ENCODE results near the gene TMEM44.

TMEM44 gene

GRCh38 chr3:194671511-194671899 is 38.3 kb upstream of the TMEM44 start:
- Mint-ChIP-seq H3K27ac (peak overlapping the region; percentile 100), H3K4me1 (peaks cover 10% of the 10 kb centered on the region), H3K27me3 (ENCODE audit: low read depth) (peaks cover 20% of the 10 kb centered on the region), H3K9me3 (no peaks in the 10 kb centered on the region), H3K4me3 (peak overlapping the region; percentile 97), H3K36me3 (ENCODE audit: low read depth) (peaks cover 14% of the 10 kb centered on the region)
- peak; percentile 62 to 80 (median 64) for TF ChIP-seq CTCF (IDR thresholded peaks at IDR 0.05; ENCODE audit: unreplicated experiment in 3 of 3)

GRCh38 chr3:194667363-194667762 is 34.1 kb upstream of the TMEM44 start:
- H3K9me3 Mint-ChIP-seq: no peaks in the 10 kb centered on the region
- H3K36me3 Mint-ChIP-seq (ENCODE audit: low read depth): peaks cover 41% of the 10 kb centered on the region
- peaks cover 5% of the 10 kb centered on the region for H3K4me1 Mint-ChIP-seq
- no peak overlapping the region for H3K4me3 Mint-ChIP-seq
- no peak overlapping the region for H3K27ac Mint-ChIP-seq
- no peaks in the 10 kb centered on the region for H3K27me3 Mint-ChIP-seq (ENCODE audit: low read depth)
- no peak for TF ChIP-seq CTCF (IDR thresholded peaks at IDR 0.05; ENCODE audit: unreplicated experiment in 3 of 3)

- H3K4me3 Mint-ChIP-seq: no peak overlapping the region
- TF ChIP-seq CTCF (IDR thresholded peaks at IDR 0.05; ENCODE audit: unreplicated experiment in 3 of 3): no peak
- no peaks in the 10 kb centered on the region for H3K27me3 Mint-ChIP-seq (ENCODE audit: low read depth)
- H3K36me3 Mint-ChIP-seq (ENCODE audit: low read depth): peaks cover 44% of the 10 kb centered on the region
- H3K27ac Mint-ChIP-seq: no peak overlapping the region
- no peaks in the 10 kb centered on the region for H3K9me3 Mint-ChIP-seq
- H3K4me1 Mint-ChIP-seq: no peaks in the 10 kb centered on the region
These were observed 31.6 kb upstream of the TMEM44 start for GRCh38 chr3:194664857-194665256.

GRCh38 chr3:194661946-194662345 is 28.7 kb upstream of the TMEM44 start:
- no peaks in the 10 kb centered on the region for H3K9me3 Mint-ChIP-seq
- H3K4me3 Mint-ChIP-seq: no peak overlapping the region
- H3K4me1 Mint-ChIP-seq: no peaks in the 10 kb centered on the region
- TF ChIP-seq CTCF (IDR thresholded peaks at IDR 0.05; ENCODE audit: unreplicated experiment in 3 of 3): no peak
- no peaks in the 10 kb centered on the region for H3K27me3 Mint-ChIP-seq (ENCODE audit: low read depth)
- peak overlapping the region in 1 of 3 experiments; percentile 38 for H3K27ac Mint-ChIP-seq
- H3K36me3 Mint-ChIP-seq (ENCODE audit: low read depth): peaks cover 48% of the 10 kb centered on the region

GRCh38 chr3:194661374-194661773 is 28.2 kb upstream of the TMEM44 start:
- Mint-ChIP-seq H3K27ac (no peak overlapping the region), H3K27me3 (ENCODE audit: low read depth) (no peaks in the 10 kb centered on the region), H3K9me3 (no peaks in the 10 kb centered on the region), H3K4me1 (no peaks in the 10 kb centered on the region), H3K36me3 (ENCODE audit: low read depth) (peaks cover 50% of the 10 kb centered on the region), H3K4me3 (no peak overlapping the region)
- TF ChIP-seq CTCF (IDR thresholded peaks at IDR 0.05; ENCODE audit: unreplicated experiment in 3 of 3): no peak

GRCh38 chr3:194659778-194660177 is 26.6 kb upstream of the TMEM44 start:
- TF ChIP-seq CTCF (IDR thresholded peaks at IDR 0.05; ENCODE audit: unreplicated experiment in 3 of 3): no peak
- no peak overlapping the region for H3K27ac Mint-ChIP-seq
- peaks cover 50% of the 10 kb centered on the region for H3K36me3 Mint-ChIP-seq (ENCODE audit: low read depth)
- no peaks in the 10 kb centered on the region for H3K4me1 Mint-ChIP-seq
- no peaks in the 10 kb centered on the region for H3K9me3 Mint-ChIP-seq
- no peaks in the 10 kb centered on the region for H3K27me3 Mint-ChIP-seq (ENCODE audit: low read depth)
- no peak overlapping the region for H3K4me3 Mint-ChIP-seq
